ENCODE data around the gene TBC1D16. TPM values are rescaled to one million over a fixed set of nuclear protein-coding genes. Genes with fewer than 3 reads are reported as not detected.
"Not testable (repeated sequence)": the region's sequence is repeated elsewhere in the genome, so short reads cannot be mapped to it uniquely, and the experiment has no call there.

Gene TBC1D16
- polyA plus RNA-seq, 3 donors = 12.2 to 42.0 (median 37.9) TPM

GRCh38 chr17:80058311-80058955 is 22.8 kb upstream of the TBC1D16 start:
- H3K27ac ChIP-seq (ENCODE audit: low read depth, low read length) = no peak overlapping the region
- WGBS, 3 donors = 92 to 95% (median 93%) methylated on average over 28 of the region's 28 CpGs

- H3K27ac ChIP-seq (ENCODE audit: low read depth, low read length) = no peak overlapping the region
- 88 to 92% (median 90%) methylated on average over 9 of the region's 9 CpGs for WGBS, 3 donors
Measured at GRCh38 chr17:80055597-80055996, 19.9 kb upstream of the TBC1D16 start.

- H3K27ac ChIP-seq (ENCODE audit: low read depth, low read length) = no peak overlapping the region
- WGBS, 3 donors = 75 to 92% (median 87%) methylated on average over 10 of the region's 10 CpGs
Measured at GRCh38 chr17:80053102-80053501, 17.4 kb upstream of the TBC1D16 start.

- no peak overlapping the region for H3K27ac ChIP-seq (ENCODE audit: low read depth, low read length)
- WGBS, 3 donors = 93 to 97% (median 94%) methylated on average over 11 of the region's 11 CpGs
Measured at GRCh38 chr17:80051681-80052080, 16.0 kb upstream of the TBC1D16 start.

- H3K27ac ChIP-seq (ENCODE audit: low read depth, low read length) = no peak overlapping the region
- 84 to 98% (median 86%) methylated on average over 16 of the region's 16 CpGs for WGBS, 3 donors
Measured at GRCh38 chr17:80050706-80051105, 15.0 kb upstream of the TBC1D16 start.

GRCh38 chr17:80049986-80050385 is 14.3 kb upstream of the TBC1D16 start:
- 94 to 97% (median 95%) methylated on average over 21 of the region's 21 CpGs for WGBS, 3 donors

GRCh38 chr17:80047176-80047575 is 11.5 kb upstream of the TBC1D16 start:
- no peak overlapping the region for H3K27ac ChIP-seq (ENCODE audit: low read depth, low read length)
- whole genome bisulfite sequencing, 3 donors = 91% methylated on average over 11 of the region's 11 CpGs

More at GRCh38 chr17:80049986-80050385, 14.3 kb upstream of the TBC1D16 start:
- H3K27ac ChIP-seq (ENCODE audit: low read depth, low read length) = no peak overlapping the region

GRCh38 chr17:80046709-80047108 is 11.0 kb upstream of the TBC1D16 start:
- H3K27ac ChIP-seq (ENCODE audit: low read depth, low read length) = not testable (repeated sequence)
- 95 to 96% (median 96%) methylated on average over 10 of the region's 10 CpGs for WGBS, 3 donors

GRCh38 chr17:80045703-80046102 is 10.0 kb upstream of the TBC1D16 start:
- H3K27ac ChIP-seq (ENCODE audit: low read depth, low read length) = no peak overlapping the region
- 31 to 57% (median 46%) methylated on average over 4 of the region's 4 CpGs for WGBS, 3 donors

GRCh38 chr17:80043963-80044362 is 8.3 kb upstream of the TBC1D16 start:
- H3K27ac ChIP-seq (ENCODE audit: low read depth, low read length) = no peak overlapping the region
- 87 to 96% (median 89%) methylated on average over 6 of the region's 6 CpGs for WGBS, 3 donors

- H3K27ac ChIP-seq (ENCODE audit: low read depth, low read length) = no peak overlapping the region
- WGBS, 3 donors = 1% methylated on average over 50 to 52 of the region's 52 CpGs
Measured at GRCh38 chr17:80036715-80037477, 1.2 kb upstream of the TBC1D16 start.

GRCh38 chr17:80035937-80036714 is 454 bp upstream of the TBC1D16 start, which contains the start of gene CCDC40:
Gene CCDC40 (plus strand): TSS chr17:80036642. CDS start chr17:80036663, 21 bp downstream.
- 0 to 1% (median 0%) methylated on average over 67 to 89 of the region's 89 CpGs for WGBS, 3 donors

GRCh38 chr17:80034791-80035686 is 633 bp downstream of the TBC1D16 start:
- H3K27ac ChIP-seq (ENCODE audit: low read depth, low read length) = no peak overlapping the region
- 1 to 2% (median 2%) methylated on average over 38 to 52 of the region's 55 CpGs for WGBS, 3 donors

More at GRCh38 chr17:80035937-80036714, 454 bp upstream of the TBC1D16 start, which contains the start of gene CCDC40:
- peak within 1 kb of the TSS; percentile 93 for H3K27ac ChIP-seq (ENCODE audit: low read depth, low read length)

- WGBS, 3 donors = 86 to 94% (median 94%) methylated on average over 4 of the region's 4 CpGs
Measured at GRCh38 chr17:80033840-80034239, 1.8 kb downstream of the TBC1D16 start.

GRCh38 chr17:80032614-80033171 is 3.0 kb downstream of the TBC1D16 start:
- 96% methylated on average over 9 of the region's 9 CpGs for WGBS, 3 donors
- no peak overlapping the region for H3K27ac ChIP-seq (ENCODE audit: low read depth, low read length)

More at GRCh38 chr17:80033840-80034239, 1.8 kb downstream of the TBC1D16 start:
- no peak overlapping the region for H3K27ac ChIP-seq (ENCODE audit: low read depth, low read length)

GRCh38 chr17:80031691-80032430 is 3.8 kb downstream of the TBC1D16 start:
- whole genome bisulfite sequencing, 3 donors = 81 to 94% (median 86%) methylated on average over 12 of the region's 12 CpGs

More at GRCh38 chr17:80031691-80032430, 3.8 kb downstream of the TBC1D16 start:
- no peak overlapping the region for H3K27ac ChIP-seq (ENCODE audit: low read depth, low read length)
